HG03196 (cell line): ENCODE data around the gene NDUFA11.

Experiments used
- ATAC-seq: cut with Tn5 transposase; IDR thresholded peaks from one replicate; pipeline ENCODE4 v1.9.1; 2021; ENCODE audit not compliant: unreplicated experiment

The NDUFA11 gene

DNA sequence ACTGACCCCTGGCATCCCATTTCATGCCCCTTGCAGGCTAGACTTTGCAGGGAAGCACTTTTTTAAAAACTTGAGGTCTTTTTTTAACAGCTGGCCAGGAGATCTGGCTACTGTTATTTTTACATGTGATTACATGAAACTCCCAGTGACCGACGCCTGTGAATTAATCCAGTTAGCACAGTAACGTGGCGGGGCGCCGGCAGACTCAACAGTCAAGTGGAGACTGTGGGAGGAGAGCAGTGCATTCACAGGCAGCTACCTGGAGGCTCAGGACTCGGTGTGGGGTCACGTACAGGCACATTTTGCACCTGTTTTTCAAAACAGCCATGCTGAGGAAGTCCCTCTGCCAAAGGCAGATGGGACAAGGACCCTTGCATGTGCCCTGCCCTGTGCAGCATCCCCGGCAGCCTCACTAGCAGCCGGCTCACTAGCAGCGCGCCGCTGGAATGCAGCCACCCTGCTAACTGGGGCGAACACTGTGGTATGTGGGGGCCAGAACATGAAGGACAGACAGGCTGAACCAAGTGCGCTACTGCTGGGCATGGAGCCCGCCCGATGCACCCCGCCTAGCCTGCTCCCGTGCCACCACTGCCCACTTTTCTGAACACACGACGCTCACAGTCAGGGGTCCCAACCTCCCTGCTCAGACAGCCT lies 29.1 kb upstream of the NDUFA11 start:
- ATAC-seq: no peak

GRCh38 chr19:5932146-5932545 lies 28.6 kb upstream of the NDUFA11 start:
- no peak for ATAC-seq

DNA sequence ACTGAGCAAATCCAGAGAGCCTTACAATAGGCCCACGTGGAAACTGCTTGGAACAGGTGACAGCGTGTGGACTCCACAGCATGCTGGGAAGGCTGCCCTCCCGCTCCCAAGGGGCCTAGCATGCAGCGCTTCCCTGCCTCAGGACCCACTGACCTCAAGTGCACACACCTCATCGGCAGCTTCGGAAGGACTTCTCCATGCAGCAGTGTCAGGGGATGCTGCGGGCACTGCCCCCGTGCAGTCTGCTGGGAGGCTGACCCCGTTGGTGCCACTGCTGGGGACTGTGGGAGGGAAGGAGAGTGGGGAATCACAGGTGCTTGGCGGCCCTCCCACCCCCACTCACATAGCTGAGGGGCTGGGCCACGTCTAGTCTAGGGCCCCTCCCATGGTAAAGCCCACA lies 27.7 kb upstream of the NDUFA11 start:
- no peak for ATAC-seq

DNA sequence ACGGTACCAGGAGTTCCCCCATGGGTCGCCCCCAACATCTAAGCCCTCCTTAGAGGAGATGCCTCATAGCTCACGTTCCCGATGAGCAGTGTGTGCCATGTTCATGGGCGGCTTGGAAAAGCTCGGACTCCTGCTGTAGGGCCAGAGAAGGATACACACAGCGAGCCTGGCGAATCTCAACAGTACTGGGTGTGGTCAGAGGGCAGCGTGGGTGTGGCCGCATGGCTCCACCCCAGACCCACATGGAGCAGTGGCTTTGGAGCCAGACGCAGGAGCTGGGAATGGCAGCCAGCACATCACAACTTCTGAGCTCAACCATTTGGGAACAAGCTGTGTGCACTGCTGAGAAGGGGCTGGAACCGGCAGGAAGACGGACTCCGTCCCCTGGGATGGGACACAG lies 26.0 kb upstream of the NDUFA11 start:
- ATAC-seq: no peak

DNA sequence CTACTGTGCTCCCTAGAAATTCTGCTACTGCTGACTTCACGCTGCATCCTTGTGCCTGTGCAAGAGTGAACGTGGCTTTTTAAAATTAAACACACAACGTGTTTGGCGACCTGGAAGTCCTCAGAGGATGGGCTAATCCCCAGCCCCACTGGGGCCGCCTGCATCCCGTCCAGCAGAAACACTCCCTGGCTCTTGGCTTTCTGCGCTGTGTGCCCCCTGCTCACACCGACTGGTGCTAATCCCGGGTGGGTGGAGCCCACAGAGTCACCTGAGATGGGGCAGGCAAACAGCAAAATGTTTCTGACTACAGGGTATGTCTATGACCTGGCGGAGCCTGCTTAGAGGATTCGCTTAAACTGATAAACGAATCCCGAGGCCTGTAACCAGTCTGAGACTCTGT lies 25.6 kb upstream of the NDUFA11 start:
- no peak for ATAC-seq

- ATAC-seq: no peak
Observed at GRCh38 chr19:5927441-5927821, 23.8 kb upstream of the NDUFA11 start.

GRCh38 chr19:5926641-5927440 lies 23.3 kb upstream of the NDUFA11 start:
- ATAC-seq: no peak

GRCh38 chr19:5925830-5926427 lies 22.3 kb upstream of the NDUFA11 start:
- ATAC-seq: no peak

- no peak for ATAC-seq
Observed at GRCh38 chr19:5923356-5923755, 19.8 kb upstream of the NDUFA11 start.

DNA sequence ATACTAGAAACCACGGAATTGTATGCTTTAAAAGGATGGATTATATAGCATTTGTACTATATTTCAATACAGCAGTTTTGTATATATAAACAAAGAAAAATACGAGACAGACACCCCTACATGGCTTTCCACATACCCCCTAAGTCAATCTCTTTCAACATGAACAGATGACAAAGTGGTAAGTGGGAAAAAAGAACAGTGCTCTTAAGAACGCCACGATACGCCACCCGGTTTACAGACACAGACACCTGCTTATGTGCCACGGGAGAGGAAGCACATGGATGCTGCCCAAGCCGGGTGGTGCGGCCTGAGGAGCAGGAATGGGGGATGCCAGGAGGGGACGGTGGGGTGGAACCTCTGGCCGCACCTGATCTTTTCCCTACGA lies 18.6 kb upstream of the NDUFA11 start:
- ATAC-seq: no peak

GRCh38 chr19:5921516-5922160 lies 18.0 kb upstream of the NDUFA11 start:
- no peak for ATAC-seq

DNA sequence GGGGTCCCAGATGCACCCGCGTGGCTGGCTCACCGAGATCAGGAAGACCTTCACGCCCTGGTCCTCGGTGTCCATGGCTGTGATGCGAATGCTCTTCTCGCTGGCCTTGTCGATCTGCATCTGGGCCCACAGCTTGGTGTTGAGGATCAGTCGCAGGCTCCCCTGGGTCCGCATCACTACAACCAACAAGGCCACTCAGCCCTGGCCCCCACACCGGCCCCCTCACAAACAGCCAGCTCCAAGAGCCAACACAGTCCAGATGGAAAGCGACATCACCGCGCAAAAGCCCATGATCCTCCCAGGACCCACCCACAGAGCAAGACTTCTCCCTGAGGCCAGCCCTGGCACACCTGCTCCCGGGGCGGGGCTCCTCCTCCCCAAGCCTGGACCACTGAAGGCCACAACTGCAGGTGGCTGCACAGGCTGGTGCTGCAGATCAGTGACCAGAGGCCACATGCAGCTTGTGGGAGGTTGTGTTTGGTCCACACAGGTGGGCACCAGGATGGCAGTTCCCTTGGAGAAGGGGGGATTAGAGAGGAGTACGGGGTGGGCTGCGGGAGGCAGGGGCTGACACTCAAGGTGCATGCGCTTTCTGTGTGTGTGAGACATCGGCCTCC lies 15.0 kb upstream of the NDUFA11 start:
- no peak for ATAC-seq

DNA sequence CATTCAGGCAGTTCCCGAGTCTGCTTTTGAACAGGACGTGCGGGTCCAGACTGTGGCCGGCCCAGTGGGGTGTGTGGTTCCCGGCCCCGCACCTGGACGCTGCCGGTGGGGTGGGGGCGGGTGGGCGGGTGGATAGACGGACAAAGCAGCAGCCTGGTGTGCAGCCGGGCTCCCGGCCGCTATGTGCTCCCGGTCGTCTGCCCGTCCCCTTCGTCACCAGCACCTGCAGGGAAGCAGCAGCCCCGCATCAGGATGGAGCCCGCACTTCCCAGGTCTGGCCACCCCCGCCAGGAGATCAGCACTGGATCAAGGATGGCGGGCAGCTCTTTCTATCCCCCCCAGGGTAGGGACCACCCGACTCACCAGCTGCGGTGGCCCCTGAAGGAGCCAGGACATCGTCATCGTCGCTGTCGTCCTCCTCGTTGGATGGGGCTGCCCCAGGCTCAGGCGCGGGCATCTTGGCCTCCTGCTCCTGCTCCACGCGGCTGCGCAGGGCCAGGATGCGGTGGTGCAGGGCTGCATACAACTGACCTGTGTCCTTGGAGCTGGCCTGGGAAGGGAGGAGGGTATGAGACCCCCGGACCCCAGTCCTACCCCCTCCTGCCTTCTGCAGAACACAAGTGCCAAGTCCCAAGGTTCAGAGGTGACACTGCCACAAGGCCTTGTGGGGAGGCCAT lies 14.0 kb upstream of the NDUFA11 start:
- ATAC-seq: no peak

- ATAC-seq: no peak
Observed at GRCh38 chr19:5916181-5916708, 12.7 kb upstream of the NDUFA11 start.

DNA sequence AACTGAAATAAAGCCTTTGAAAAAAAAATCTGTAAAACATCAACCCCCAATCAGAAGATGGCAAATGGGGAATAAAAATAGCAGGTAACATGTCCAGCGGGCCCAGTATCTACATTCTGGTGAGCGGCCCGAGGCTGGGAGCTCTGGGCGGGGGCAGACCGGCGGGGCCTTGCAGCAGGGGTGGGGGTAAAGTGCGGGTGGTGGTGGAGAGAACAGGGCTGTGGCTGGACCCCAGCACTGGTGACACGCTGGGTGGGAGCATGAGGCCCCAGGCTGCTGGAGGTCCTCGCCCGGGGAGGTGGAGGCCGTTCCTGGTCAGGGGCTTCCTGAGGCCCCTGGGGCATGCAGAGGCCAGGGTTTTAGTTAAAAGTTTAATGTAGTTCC lies 12.2 kb upstream of the NDUFA11 start:
- ATAC-seq: no peak

DNA sequence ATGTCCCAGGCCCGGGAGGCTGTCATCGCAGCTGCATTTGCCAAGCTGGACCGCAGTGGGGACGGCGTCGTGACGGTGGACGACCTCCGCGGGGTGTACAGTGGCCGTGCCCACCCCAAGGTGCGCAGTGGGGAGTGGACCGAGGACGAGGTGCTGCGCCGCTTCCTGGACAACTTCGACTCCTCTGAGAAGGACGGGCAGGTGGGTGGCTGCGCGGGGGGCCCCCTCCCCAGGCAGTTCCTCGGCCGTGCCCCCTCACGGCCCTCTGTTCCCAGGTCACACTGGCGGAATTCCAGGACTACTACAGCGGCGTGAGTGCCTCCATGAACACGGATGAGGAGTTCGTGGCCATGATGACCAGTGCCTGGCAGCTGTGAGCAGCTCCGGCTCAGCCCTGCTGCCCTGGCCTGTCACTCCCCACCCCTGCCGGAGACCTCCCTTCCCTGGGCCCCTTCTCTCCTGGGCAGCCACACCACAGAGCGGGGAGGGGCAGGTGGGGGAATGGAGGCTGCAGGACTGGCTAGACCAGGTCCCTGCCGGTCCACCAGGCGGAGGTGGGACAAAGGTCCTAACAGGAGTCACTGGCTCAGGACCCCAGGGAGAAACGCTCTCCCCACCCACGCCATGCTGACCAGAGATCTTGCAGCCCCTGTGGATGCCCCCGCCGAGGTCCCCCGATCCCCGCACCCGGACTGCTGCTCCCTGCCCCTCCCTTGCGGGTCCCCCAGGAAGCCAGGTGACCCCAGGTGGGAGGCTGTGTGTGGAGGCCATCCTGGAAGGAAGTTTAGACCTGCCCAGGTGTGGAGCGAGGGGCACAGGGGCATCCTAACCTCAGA lies 11.6 kb upstream of the NDUFA11 start:
- no peak for ATAC-seq

DNA sequence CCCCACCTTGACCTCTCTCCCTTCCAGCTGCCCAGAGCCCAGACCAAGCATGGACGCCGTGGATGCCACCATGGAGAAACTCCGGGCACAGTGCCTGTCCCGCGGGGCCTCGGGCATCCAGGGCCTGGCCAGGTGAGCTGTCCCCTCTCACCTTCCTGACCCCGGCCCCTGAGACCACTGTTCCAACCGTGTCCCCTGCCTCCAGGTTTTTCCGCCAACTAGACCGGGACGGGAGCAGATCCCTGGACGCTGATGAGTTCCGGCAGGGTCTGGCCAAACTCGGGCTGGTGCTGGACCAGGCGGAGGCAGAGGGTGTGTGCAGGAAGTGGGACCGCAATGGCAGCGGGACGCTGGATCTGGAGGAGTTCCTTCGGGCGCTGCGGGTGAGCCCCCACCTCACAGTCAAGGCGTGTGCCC lies 10.8 kb upstream of the NDUFA11 start:
- no peak for ATAC-seq

- ATAC-seq: no peak
Observed at GRCh38 chr19:5913739-5914357, 10.3 kb upstream of the NDUFA11 start, which contains the start of gene CAPS. TSS of gene CAPS (plus strand) at chr19:5914254. CDS start at chr19:5914407, 153 bp downstream.

GRCh38 chr19:5911366-5911765 lies 7.8 kb upstream of the NDUFA11 start:
- ATAC-seq: no peak
